Epithelial cell of proximal tubule (primary cell): ENCODE measurements around the gene ANKRD66. TPM values are rescaled to one million over a fixed set of nuclear protein-coding genes. Genes with fewer than 3 reads are reported as not detected.

Source experiments
- DNase-seq: peaks from one replicate; pipeline ENCODE4 v3.0.0-alpha.2; 2011; ENCODE audit warnings: low read depth
- H3K4me3 ChIP-seq: 2 replicates; pipeline ENCODE4 v1.5.1; 2011; ENCODE audit warnings: low read depth, mild to moderate bottlenecking, low read length
- CTCF ChIP-seq: conservative IDR thresholded peaks from 2 replicates; pipeline ENCODE4 v1.5.1; 2012; ENCODE audit warnings: low read depth, mild to moderate bottlenecking, low read length
- total RNA-seq: library from RNA; depleted of rRNA; stranded (reverse); fragments of >200 nt; gene quantifications from 2 replicates; pipeline ENCODE4 v1.2.3, GENCODE V29; 2015

ANKRD66 gene
- total RNA-seq, 1 donor from 2014 or later = not detected

- no peak for TF ChIP-seq CTCF
- no peak overlapping the region for H3K4me3 ChIP-seq
- no peak for DNase-seq
Observed at GRCh38 chr6:46776070-46776712, 29.5 kb downstream of the ANKRD66 start.

GRCh38 chr6:46777476-46778346, 31.0 kb downstream of the ANKRD66 start:
- H3K4me3 ChIP-seq = no peak overlapping the region
- no peak for DNase-seq
- no peak for TF ChIP-seq CTCF

- no peak overlapping the region for H3K4me3 ChIP-seq
- peak; percentile 80 for TF ChIP-seq CTCF
- DNase-seq = no peak
Observed at GRCh38 chr6:46781478-46782378, 35.0 kb downstream of the ANKRD66 start.

- DNase-seq = no peak
- TF ChIP-seq CTCF = no peak
- H3K4me3 ChIP-seq = no peak overlapping the region
Observed at GRCh38 chr6:46784535-46784934, 37.8 kb downstream of the ANKRD66 start.

GRCh38 chr6:46787871-46788540, 41.3 kb downstream of the ANKRD66 start:
- TF ChIP-seq CTCF = no peak
- no peak for DNase-seq
- no peak overlapping the region for H3K4me3 ChIP-seq

GRCh38 chr6:46788791-46789190, 42.1 kb downstream of the ANKRD66 start:
- no peak for TF ChIP-seq CTCF
- DNase-seq = no peak
- H3K4me3 ChIP-seq = no peak overlapping the region
